Skin of body (tissue), 2 donors: ENCODE measurements around the gene RALGAPA1. TPM values are rescaled to one million over a fixed set of nuclear protein-coding genes. Genes with fewer than 3 reads are reported as not detected.
"Not testable (repeated sequence)": the region's sequence is repeated elsewhere in the genome, so short reads cannot be mapped to it uniquely, and the experiment has no call there.

Experiments used
- DNase-seq: peaks from one replicate; lab custom pipeline; 2025; lab: John Stamatoyannopoulos, UW
- total RNA-seq: library from RNA; depleted of rRNA; stranded (reverse); fragments of >200 nt; gene quantifications from one replicate; pipeline ENCODE4 v1.2.3, GENCODE V29; 2014

RALGAPA1 gene
- total RNA-seq, 1 donor from 2014 or later: 110 TPM

DNA sequence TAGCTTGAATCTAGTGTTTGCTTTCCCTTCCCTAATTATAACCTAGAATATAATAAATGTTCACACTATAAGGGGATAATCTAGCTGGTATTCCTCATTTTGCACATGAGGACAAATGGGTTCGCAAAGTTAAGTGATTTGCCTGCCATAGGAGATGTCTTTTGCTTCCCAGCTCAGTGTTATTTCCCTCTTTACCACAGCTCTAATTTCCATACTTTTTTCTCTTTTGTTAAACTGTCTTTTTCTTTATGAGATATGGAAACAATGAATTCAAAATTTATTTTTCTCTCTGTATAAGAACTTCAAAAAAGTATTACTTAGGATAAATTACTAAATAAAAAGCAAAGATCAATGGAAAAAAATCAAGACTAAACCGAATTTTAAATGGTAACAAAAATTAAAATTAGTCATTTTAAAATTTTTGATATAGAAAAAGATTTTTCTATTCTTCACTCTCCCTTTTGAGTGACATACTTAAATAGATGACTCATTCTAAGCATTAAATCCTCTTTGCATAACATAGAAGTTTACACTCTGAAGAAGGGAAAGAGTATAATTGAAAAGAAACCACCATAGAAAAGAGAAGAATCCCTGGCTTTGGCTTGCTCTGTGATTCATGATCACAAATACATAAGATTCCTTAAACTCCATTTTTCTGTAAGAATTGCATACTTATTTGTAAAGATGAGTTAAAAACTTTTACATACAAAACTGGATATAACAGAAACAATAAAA, 177.9 kb downstream of the RALGAPA1 start:
- DNase-seq: no peak

DNA sequence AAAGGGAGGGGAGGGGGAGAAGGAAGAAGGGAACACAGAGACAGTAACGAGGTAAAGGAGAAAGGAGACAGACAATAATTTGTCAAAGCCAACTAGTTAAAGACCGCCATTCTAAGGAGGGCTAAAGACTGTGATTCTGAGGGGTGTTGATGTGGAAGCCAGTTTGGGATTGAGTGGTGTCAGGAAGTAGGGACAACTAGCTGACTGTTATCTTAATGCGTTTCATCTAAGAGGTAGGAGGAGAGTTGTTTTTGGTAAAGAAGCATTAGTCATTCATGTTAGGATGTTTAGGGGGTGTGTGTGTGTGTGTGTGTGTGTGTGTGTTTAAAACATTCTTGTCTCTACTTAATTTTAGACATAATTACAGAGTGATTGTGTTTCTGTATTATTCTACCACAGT, 180.1 kb downstream of the RALGAPA1 start:
- no peak for DNase-seq

DNA sequence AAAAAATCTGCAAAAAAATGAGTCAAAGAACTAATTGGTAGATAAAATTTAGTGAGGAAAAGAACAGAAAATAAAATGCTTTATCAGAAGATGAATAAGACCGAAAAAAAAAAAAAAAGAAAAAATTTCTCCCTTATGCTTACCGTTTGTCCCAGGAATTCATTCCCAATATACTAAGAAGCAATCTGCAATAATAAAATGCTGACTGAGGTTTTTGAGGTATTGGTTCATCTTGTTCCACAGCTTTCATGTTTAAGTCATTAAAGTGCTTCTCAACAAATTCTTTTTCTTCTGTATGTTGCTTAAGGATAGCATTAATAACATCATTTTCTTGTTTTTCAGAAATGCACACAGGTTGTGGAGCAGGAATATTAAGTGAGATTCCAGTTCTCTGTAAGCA, 182.1 kb downstream of the RALGAPA1 start:
- not testable (repeated sequence) for DNase-seq

DNA sequence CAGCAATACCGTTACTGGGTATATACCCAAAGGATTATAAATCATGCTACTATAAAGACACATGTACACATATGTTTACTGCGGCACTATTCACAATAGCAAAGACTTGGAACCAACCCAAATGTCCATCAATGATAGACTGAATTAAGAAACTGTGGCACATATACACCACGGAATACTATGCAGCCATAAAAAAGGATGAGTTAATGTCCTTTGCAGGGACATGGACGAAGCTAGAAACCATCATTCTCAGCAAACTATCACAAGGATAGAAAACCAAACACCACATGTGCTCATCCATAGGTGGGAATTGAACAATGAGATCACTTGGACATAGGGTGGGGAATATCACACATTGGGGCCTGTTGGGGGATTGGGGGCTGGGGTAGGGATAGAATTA, 187.1 kb downstream of the RALGAPA1 start:
- not testable (repeated sequence) for DNase-seq

DNA sequence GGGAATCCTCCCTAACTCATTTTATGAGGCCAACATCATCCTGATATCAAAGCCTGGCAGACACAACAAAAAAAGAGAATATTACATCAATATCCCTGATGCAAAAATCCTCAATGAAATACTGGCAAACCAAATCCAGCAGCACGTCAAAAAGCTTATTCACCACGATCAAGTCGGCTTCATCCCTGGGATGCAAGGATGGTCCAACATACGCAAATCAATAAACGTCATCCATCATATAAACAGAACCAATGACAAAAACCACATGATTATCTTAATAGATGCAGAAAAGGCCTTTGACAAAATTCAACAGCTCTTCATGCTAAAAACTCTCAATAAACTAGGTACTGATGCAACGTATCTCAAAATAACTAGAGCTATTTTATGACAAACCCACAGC, 189.1 kb downstream of the RALGAPA1 start:
- not testable (repeated sequence) for DNase-seq

DNA sequence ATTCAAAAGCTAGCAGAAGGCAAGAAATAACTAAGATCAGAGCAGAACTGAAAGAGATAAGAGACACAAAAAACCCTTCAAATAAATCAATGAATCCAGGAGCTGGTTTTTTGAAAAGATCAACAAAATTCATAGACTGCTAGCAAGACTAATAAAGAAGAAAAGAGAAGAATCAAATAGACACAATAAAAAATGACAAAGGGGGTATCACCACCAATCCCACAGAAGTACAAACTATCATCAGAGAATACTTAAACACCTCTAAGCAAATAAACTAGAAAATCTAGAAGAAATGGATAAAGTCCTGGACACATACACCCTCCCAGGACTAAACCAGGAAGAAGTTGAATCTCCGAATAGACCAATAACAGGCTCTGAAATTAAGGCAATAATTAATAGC, 189.6 kb downstream of the RALGAPA1 start:
- DNase-seq: not testable (repeated sequence)

DNA sequence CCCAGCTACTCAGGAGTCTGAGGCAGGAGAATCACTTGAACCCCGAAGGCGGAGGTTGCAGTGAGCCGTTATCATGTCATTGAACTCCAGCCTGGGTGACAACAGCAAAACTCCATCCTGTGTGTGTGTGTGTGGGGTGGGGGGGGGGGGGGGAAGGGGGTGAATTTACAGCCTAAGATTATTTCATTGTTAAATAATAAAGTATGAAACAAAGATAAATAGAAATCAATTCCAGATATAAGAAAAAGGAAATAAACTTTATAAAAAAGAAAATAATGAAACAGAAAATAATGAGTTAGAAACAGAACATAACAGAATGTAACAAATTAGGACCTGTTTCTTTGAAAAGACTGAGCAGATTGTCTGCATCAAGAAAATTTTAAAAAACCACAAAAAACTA, 191.6 kb downstream of the RALGAPA1 start:
- DNase-seq: no peak

DNA sequence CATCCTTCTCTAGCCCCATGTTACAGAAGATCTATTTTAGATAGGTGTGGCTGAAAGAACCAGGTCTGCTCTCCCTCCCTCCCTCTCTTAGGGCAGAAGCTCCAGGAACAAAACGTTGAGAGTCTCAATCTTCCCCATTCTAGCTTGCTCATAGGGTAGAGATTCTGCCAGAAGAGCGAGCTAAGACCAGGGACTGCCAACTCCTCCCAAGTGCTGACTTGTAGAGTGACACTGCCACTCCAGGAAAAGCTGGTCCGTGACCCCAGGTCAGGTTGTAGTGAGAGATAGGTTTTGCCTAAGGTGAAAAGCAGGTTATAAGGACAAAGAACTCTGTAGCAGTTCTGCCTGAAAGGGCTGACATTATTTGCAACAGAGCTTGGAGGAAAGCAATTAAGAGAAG, 201.7 kb downstream of the RALGAPA1 start:
- no peak for DNase-seq

DNA sequence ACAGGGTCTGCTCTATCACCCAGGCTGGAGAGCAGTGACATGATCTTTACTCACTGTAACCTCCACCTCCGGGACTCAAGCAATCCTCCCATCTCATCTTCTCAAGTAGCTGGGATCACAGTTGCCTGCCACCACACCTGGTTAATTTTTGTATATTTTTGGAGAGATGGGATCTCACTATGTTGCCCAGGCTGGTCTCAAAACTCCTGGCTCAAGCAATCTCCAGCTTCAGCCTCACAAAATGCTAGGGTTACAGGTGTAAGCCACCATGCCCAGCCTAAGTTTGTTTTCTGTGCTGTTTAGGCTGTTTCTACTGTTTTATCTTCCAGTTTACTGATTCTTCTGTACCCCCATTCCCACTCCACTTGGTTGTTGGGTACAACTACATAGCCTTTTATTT, 208.8 kb downstream of the RALGAPA1 start:
- DNase-seq: no peak

DNA sequence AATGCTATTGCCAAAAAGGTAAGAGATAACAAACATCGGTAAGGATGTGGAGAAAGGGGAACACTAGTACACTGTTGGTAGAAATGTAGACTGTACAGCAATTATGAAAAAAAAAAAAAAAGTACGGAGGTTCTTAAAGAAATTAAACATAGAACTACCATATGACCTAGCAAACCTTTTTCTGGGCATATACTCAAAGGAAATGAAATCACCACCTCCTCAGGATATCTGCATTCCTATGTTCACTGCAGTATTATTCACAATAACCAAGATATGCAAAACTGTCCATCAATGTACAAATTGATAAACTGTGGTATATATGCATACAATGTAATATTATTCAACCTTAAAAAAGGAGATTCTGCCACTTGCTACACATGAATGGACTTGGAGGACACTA, 214.5 kb downstream of the RALGAPA1 start:
- no peak for DNase-seq

DNA sequence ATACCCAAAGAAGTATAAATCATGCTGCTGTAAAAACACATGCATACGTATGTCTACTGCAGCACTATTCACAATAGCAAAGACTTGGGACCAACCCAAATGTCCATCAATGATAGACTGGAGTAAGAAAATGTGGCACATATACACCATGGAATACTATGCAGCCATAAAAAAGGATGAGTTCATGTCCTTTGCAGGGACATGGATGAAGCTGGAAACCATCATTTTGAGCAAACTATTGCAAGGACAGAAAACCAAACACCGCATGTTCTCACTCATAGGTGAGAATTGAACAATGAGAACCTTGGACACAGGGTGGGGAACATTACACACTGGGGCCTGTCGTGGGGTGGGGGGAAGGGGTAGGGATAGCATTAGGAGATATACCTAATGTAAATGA, 221.7 kb downstream of the RALGAPA1 start:
- not testable (repeated sequence) for DNase-seq

DNA sequence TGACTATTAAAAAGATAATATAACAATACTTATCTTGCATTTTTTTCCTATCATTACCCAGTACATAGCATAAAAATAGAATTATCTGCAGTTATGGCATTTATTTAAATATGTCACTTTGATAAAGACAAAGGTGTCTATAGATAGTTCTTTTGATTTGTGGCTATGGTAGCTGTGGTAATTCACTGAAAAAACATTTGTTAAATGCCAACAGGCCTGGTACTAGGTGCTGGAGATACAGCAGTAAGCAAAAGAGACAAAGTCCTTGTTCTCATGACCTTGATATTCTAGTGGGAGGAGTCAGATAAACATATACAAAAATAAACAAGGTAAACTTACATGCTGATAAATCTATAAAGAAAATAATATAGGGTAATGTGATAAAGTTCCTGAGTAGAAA, 230.5 kb downstream of the RALGAPA1 start:
- no peak for DNase-seq

DNA sequence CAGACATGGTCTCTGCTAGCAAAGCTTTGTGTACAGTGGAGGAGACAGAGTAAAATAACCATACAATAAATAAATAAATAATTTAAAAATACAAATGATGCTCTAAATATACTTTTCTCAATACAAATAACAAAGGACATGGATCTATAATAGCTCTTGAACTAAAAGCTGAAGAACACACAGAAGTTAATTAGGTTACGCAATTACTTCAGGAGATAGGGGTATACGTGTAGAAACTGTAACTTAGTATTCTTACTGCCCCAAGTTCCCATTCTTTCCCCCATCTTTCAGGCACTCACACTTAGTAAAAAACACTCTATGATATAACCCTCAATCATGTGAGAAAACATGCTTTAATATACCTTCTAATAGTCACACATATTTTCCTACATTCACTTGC, 231.0 kb downstream of the RALGAPA1 start:
- no peak for DNase-seq

DNA sequence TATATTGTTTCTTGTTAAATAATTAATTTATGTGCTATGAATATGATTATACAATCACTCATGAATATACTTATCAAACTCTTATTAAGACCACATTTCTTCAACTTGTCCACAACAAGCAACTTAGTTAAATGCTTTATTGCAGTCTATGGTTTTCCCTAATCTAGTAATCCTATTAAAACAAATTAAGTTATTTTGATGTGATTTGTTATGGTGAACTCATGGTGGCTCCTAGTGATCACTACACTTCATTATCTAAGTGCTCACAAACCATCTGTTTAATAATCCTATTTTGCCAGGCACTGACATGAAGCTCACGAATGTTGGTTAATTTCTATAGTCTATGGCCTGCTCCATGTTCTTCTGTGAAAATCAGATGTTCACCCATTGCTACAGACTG, 232.2 kb downstream of the RALGAPA1 start:
- no peak for DNase-seq

DNA sequence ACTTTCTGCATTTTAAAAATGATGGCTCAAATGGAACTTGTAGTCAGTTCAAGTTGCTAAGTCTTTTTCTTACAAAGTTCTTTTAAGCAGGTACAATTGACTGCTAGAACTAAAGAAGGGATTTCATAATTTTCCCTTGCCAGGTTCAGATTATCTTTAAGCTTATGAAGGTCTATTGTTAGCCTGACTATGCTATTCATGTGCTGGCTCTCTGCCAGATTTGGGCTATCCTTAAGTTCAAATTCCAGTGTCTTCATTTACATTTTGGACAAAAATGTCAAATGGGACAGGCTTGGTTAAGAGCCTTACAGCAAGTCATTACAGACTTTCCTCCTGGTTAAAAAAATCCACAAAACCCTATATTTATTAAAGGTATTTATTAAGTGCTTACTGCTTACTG, 232.8 kb downstream of the RALGAPA1 start:
- DNase-seq: no peak

DNA sequence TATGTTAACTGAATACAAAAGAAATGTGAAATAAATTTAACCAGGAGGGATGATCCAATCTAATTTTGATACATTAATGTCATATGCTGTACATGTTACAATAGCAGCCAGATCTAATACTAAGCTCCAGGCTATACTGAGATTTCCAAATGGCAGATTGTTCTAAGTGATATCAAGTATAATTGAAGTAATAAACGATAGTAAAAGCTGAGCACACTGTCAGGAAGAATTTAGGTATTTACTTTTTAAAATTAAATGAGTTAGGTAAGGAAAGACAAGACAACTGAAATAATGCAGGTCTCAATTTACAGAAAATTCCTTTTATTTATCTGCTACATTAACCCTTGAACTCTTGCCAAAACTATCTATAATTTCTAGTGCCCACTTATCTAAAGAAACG, 235.2 kb downstream of the RALGAPA1 start:
- DNase-seq: no peak

DNA sequence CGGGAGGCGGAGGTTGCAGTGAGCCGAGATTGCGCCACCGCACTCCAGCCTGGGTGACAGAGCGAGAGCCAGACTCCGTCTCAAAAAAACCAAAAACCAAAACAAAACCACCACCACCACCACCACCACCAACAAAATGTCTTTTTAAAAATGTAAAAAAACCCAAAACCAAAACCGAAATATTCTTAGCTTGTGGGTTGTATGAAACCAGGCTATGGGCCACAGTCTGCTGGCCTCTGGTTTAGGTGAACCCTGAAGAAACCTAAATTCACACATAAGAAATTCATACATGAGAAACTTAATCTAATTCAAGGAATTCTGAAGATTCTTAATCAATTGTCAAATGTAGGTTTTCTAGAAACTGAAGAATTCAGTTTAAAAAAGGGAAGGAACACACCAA, 237.5 kb downstream of the RALGAPA1 start:
- no peak for DNase-seq

DNA sequence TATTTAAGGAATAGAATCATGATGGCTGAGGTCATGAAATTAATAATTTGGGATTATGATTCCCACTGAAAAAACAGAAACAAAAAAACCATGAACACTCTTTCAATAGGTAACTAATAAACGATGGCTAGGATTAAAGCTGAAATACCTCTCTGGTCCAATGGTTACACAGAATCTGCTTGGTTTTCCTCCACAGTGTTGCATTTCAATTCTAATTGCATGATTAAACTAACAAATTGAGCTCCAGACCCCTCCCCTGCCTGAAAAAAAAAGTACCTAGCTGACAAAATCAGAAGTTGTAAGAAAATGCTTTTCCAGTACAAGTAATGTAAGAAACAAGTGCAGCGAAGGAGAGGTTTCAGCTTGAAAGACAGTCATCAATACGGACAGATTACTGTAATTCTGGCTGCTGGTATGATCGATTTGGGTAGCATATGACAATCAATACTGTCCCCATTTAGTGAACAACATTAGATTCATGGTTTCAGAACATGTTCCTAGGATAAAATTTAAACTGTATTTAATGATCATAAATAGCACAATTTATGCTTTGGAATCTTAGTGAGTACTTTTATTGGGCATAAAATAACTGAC, 243.1 kb downstream of the RALGAPA1 start:
- no peak for DNase-seq

DNA sequence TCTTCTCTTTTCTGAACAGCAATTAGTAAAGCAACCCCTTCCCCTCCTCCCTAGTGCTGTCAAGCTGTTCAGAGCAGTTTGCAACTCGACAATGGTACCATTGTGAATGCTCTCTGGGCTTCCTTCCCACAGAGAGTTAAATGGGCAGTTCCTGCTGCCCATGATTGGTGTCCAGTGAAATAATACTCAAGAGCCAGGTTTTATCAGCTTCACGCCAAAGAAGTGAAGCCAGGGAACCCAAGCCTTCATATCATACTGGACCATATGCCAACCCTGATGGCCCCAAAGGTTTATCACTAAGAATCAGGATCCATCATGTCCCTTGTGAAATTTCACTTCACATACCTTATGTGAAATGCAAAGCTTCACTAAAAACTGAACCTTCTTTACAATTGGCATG, 250.4 kb downstream of the RALGAPA1 start:
- no peak for DNase-seq

DNA sequence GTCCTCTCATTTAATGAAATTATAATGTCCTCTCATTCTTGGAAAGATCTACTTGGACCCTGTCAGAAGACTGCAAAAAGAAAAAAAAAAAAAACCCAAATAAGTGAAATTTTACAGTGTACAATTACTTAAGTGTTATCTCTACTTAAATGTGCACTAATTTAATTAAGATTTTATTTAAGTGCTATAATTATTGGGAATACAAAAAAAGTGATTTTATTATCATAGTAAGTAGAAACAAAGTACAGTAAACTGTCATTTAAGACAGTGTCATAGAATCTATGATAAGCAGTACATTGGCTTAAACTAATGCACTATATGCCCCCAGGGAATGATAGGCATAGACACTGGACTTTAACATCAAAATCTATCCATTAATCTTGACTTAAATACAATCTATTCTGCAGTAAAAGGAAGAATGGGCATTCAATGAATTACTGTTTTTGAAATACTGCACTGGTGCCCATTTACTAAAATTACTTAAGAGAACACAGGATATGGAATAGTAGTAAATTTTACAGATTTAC, 251.8 kb downstream of the RALGAPA1 start:
- no peak for DNase-seq

DNA sequence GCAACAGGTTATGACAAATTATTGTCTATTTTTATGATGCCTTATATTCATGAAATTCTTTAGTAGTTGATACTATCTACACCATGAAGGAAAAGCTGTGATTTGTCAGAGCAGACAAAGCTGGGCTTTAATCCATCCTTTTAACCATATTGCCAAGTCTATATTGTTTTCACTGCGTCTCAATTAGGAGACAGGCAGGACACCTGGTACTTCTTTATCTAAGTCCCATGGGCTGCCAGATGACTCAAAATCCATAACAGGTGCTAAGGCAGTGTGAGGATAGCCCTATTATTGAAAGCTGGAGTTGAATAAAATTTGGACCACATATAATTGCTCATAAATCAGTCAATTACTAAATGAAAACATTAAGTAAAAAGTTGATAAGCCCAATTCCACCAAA, 252.5 kb downstream of the RALGAPA1 start:
- no peak for DNase-seq

DNA sequence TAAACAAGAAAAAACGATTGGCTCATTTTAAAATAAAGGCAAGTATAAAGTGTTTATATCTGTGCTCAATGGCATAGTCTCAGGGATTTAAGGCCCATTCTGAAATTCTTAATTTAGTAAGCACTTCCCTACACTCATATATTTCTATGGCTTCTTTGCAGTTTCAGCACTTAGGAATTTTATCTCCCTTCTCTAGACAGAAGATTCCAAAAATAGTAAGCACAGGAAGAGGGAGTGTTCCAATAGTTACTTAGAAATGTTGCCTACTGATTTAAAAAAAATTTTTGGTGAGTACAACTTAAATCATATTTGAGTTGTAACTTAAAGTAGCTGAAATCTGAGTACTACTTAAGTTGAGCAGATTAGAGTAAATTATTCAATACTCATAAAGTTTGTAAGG, 255.3 kb downstream of the RALGAPA1 start:
- no peak for DNase-seq

DNA sequence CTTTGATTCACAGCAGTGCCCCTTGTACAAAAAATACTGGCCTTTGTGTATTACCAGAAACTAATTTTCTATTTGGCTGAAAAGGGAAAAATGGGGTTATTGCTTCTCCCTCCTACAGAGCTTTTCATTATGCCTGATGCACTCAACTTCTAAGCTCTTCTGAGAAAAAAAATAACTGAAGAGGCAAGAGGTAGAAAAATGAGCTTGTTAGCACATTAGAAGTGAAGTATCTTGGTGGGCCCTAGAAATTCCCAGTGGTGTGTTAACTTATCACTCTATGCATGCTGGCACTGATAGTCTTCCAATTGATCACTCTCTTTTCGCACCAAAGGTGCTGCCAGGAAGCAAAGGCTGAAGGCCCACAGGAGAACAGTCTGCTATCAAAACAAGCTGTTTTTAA, 258.0 kb downstream of the RALGAPA1 start:
- DNase-seq: no peak
